ENCODE data around the gene PLIN5.

The PLIN5 gene

GRCh38 chr19:4504891-4505569 is 30.0 kb downstream of the PLIN5 start:
- in situ Hi-C loops (cut with HindIII; ENCODE audit: low sequenced_read_pairs): no loop called here
- H3K4me3 ChIP-seq (ENCODE audit: low read depth, low read length): no peak overlapping the region
- no peak for TF ChIP-seq CTCF (IDR thresholded peaks at IDR 0.05; ENCODE audit: low read depth, low read length, missing control alignments)
- DNase-seq (ENCODE audit: low read depth): no peak

- no peak for TF ChIP-seq CTCF (IDR thresholded peaks at IDR 0.05; ENCODE audit: low read depth, low read length, missing control alignments)
- H3K4me3 ChIP-seq (ENCODE audit: low read depth, low read length): no peak overlapping the region
- no peak for DNase-seq (ENCODE audit: low read depth)
- in situ Hi-C loops (cut with HindIII; ENCODE audit: low sequenced_read_pairs): no loop called here
Observed at GRCh38 chr19:4504297-4504701, 30.7 kb downstream of the PLIN5 start.

- TF ChIP-seq CTCF (IDR thresholded peaks at IDR 0.05; ENCODE audit: low read depth, low read length, missing control alignments): no peak
Observed at GRCh38 chr19:4503825-4504170, 31.2 kb downstream of the PLIN5 start.

GRCh38 chr19:4503132-4503824 is 31.7 kb downstream of the PLIN5 start:
- TF ChIP-seq CTCF (IDR thresholded peaks at IDR 0.05; ENCODE audit: low read depth, low read length, missing control alignments): no peak
- H3K4me3 ChIP-seq (ENCODE audit: low read depth, low read length): no peak overlapping the region
- no peak for DNase-seq (ENCODE audit: low read depth)
- in situ Hi-C loops (cut with HindIII; ENCODE audit: low sequenced_read_pairs): no loop called here

More at GRCh38 chr19:4503825-4504170, 31.2 kb downstream of the PLIN5 start:
- DNase-seq (ENCODE audit: low read depth): no peak
- no peak overlapping the region for H3K4me3 ChIP-seq (ENCODE audit: low read depth, low read length)
- in situ Hi-C loops (cut with HindIII; ENCODE audit: low sequenced_read_pairs): no loop called here

- no peak for DNase-seq (ENCODE audit: low read depth)
- TF ChIP-seq CTCF (IDR thresholded peaks at IDR 0.05; ENCODE audit: low read depth, low read length, missing control alignments): no peak
- no peak overlapping the region for H3K4me3 ChIP-seq (ENCODE audit: low read depth, low read length)
- in situ Hi-C loops (cut with HindIII; ENCODE audit: low sequenced_read_pairs): no loop called here
Observed at GRCh38 chr19:4502282-4503131, 32.5 kb downstream of the PLIN5 start.

- TF ChIP-seq CTCF (IDR thresholded peaks at IDR 0.05; ENCODE audit: low read depth, low read length, missing control alignments): no peak
- no peak overlapping the region for H3K4me3 ChIP-seq (ENCODE audit: low read depth, low read length)
- in situ Hi-C loops (cut with HindIII; ENCODE audit: low sequenced_read_pairs): no loop called here
- no peak for DNase-seq (ENCODE audit: low read depth)
Observed at GRCh38 chr19:4501691-4502090, 33.3 kb downstream of the PLIN5 start.
